ENCODE results near the gene CARD10. TPM values are rescaled to one million over a fixed set of nuclear protein-coding genes. Genes with fewer than 3 reads are reported as not detected.

The CARD10 gene
- total RNA-seq, 1 experiment from 2014 or later, result 17.7 TPM

DNA sequence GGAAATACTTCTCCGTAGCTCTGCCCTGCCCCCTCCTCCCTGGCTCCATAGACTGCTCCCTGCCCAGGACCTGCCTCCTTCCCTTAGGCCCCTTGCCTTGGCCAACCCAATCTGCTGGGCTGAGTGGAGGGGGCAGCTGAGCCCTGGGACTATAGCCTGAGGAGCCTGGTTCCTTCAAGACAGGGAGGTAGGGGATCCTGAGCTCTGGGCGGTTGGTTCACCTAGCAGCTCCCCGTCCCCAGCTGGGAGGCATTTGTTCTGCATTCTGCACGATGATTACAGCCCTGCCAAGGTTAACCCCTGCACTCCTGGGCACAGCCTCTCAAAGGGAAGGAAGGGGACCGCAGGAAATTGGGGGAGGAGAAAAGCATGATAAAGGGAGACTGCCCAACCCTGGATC lies 37.5 kb upstream of the CARD10 start:
- WGBS (ENCODE audit: extremely low coverage, insufficient read length, low lambda C conversion rate), result no CpG with 5 or more reads among the region's 5 CpGs
- no peaks in the 10 kb centered on the region for H3K9me3 ChIP-seq (ENCODE audit: control insufficient read depth, low read depth, low read length)
- H3K23ac ChIP-seq (ENCODE audit: insufficient read length, low read depth, low read length), result no peak overlapping the region
- H3K79me1 ChIP-seq (ENCODE audit: insufficient read depth, low read depth, low read length, poor library complexity, severe bottlenecking), result no peaks in the 10 kb centered on the region
- Mint-ChIP-seq H3K27ac (no peak overlapping the region), H3K27me3 (ENCODE audit: low read depth) (peaks cover 65% of the 10 kb centered on the region), H3K4me1 (peaks cover 39 to 45% of the 10 kb centered on the region in 2 experiments), H3K9me3 (no peaks in the 10 kb centered on the region), H3K36me3 (ENCODE audit: insufficient read depth in 1 of 3, low read depth in 3 of 3) (no peaks in the 10 kb centered on the region; a peak in 1 of 7 replicates), H3K4me3 (peak overlapping the region in 1 of 2 experiments; percentile 19; a peak in 2 of 5 replicates)
- H4K5ac ChIP-seq (ENCODE audit: insufficient read length, low read depth, low read length), result no peak overlapping the region
- TF ChIP-seq, protein P1, sequence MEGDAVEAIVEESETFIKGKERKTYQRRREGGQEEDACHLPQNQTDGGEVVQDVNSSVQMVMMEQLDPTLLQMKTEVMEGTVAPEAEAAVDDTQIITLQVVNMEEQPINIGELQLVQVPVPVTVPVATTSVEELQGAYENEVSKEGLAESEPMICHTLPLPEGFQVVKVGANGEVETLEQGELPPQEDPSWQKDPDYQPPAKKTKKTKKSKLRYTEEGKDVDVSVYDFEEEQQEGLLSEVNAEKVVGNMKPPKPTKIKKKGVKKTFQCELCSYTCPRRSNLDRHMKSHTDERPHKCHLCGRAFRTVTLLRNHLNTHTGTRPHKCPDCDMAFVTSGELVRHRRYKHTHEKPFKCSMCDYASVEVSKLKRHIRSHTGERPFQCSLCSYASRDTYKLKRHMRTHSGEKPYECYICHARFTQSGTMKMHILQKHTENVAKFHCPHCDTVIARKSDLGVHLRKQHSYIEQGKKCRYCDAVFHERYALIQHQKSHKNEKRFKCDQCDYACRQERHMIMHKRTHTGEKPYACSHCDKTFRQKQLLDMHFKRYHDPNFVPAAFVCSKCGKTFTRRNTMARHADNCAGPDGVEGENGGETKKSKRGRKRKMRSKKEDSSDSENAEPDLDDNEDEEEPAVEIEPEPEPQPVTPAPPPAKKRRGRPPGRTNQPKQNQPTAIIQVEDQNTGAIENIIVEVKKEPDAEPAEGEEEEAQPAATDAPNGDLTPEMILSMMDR (conservative IDR thresholded peaks at IDR 0.05), result no peak
- H3K18ac ChIP-seq (ENCODE audit: insufficient read length, low read depth, low read length), result no peak overlapping the region
- H4K8ac ChIP-seq (replicated peaks; ENCODE audit: insufficient read length, low read depth, low read length), result no peak overlapping the region
- H3K9ac ChIP-seq (ENCODE audit: extremely low read depth, insufficient read length, low read length), result no peak overlapping the region
- H3K27ac ChIP-seq (ENCODE audit: insufficient read length, low read depth, low read length), result no peak overlapping the region
- no peak overlapping the region for H2BK20ac ChIP-seq (ENCODE audit: low read depth, low read length, poor library complexity, severe bottlenecking)
- peaks cover 13% of the 10 kb centered on the region for H3K23me2 ChIP-seq (ENCODE audit: insufficient read length, low read depth, low read length, poor library complexity, severe bottlenecking)
- DNase-seq, result peak; percentile 60
- H3T11ph ChIP-seq (ENCODE audit: low read length), result no peak overlapping the region
- H2AK5ac ChIP-seq (ENCODE audit: insufficient read length, low read length), result no peak overlapping the region
- no peak overlapping the region for H3K4me2 ChIP-seq (ENCODE audit: insufficient read depth, insufficient read length, low read length)
- H2BK15ac ChIP-seq (ENCODE audit: low read depth, low read length), result no peak overlapping the region
- no peaks in the 10 kb centered on the region for H3K79me2 ChIP-seq (ENCODE audit: insufficient read depth, low read length)
- H2BK120ac ChIP-seq (ENCODE audit: low read depth, low read length, poor library complexity, severe bottlenecking), result no peak overlapping the region
- no peak overlapping the region; the same call in 1 of the 2 replicates for H3K14ac ChIP-seq (ENCODE audit: insufficient read depth, low read length)
- no peak overlapping the region for H4K91ac ChIP-seq (ENCODE audit: insufficient read length, low read depth, low read length)
- peaks cover 7% of the 10 kb centered on the region; the same call in 1 of the 2 replicates for H3K4me1 ChIP-seq (ENCODE audit: insufficient read depth, low read length)
- no peak overlapping the region for H2BK12ac ChIP-seq (ENCODE audit: insufficient read length, low read depth, low read length)
- no peak overlapping the region for H2AFZ ChIP-seq (ENCODE audit: low read length)
- no peak overlapping the region for H2BK5ac ChIP-seq (ENCODE audit: insufficient read length, low read length)
- H3K27me3 ChIP-seq (ENCODE audit: insufficient read depth, low read length), result peaks cover 3% of the 10 kb centered on the region; the same call in 1 of the 2 replicates
- no peaks in the 10 kb centered on the region for H4K20me1 ChIP-seq (ENCODE audit: control insufficient read depth, insufficient read depth, insufficient read length)
- H3K56ac ChIP-seq (ENCODE audit: insufficient read length, low read depth, low read length), result no peak overlapping the region
- H3K4ac ChIP-seq (ENCODE audit: low read depth, low read length), result no peak overlapping the region
